MM.1S (cell line): ENCODE measurements around the gene RBBP6.

ENCODE experiments used
- DNase-seq: peaks from one replicate; pipeline ENCODE4 v3.0.0-alpha.2; 2015
- H2AFZ ChIP-seq: fragments of 300-600 bp; sonication (generic); 2 replicates; pipeline ENCODE4 v1.6.0; 2016; ENCODE audit warnings: antibody characterized with exemption, low read length
- H3F3A ChIP-seq: fragments of 300-600 bp; sonication (generic); 2 replicates; pipeline ENCODE4 v1.6.1; 2016; ENCODE audit warnings: mild to moderate bottlenecking, antibody characterized with exemption, low read length, moderate library complexity, mixed read lengths; ENCODE audit not compliant: insufficient read depth
- H3K27ac ChIP-seq: fragments of 300-600 bp; sonication (generic); 2 replicates; pipeline ENCODE4 v1.5.1; 2016; ENCODE audit warnings: mild to moderate bottlenecking, low read length
- H3K27me3 ChIP-seq: fragments of 300-600 bp; sonication (generic); replicated peaks from 2 replicates; pipeline ENCODE4 v1.6.0; 2016; ENCODE audit warnings: low read length; ENCODE audit not compliant: insufficient read depth
- H3K36me3 ChIP-seq: fragments of 300-600 bp; sonication (generic); replicated peaks from 2 replicates; pipeline ENCODE4 v1.6.1; 2016; ENCODE audit warnings: mild to moderate bottlenecking, low read length, mixed read lengths; ENCODE audit not compliant: insufficient read depth
- H3K4me1 ChIP-seq: fragments of 300-600 bp; sonication (generic); 2 replicates; pipeline ENCODE4 v1.6.1; 2016; ENCODE audit warnings: low read length, mixed read lengths
- H3K4me2 ChIP-seq: fragments of 300-600 bp; sonication (generic); 2 replicates; pipeline ENCODE4 v1.6.0; 2016; ENCODE audit warnings: low read depth, low read length
- H3K4me3 ChIP-seq: fragments of 300-600 bp; sonication (generic); 2 replicates; pipeline ENCODE4 v1.5.1; 2016; ENCODE audit warnings: low read length, mixed read lengths
- H3K79me2 ChIP-seq: fragments of 300-600 bp; sonication (generic); 2 replicates; pipeline ENCODE4 v1.6.1; 2016; ENCODE audit warnings: mixed run types, low read length, mixed read lengths
- H3K9ac ChIP-seq: fragments of 300-600 bp; sonication (generic); 2 replicates; pipeline ENCODE4 v1.6.1; 2016; ENCODE audit warnings: low read length, mixed read lengths
- H3K9me2 ChIP-seq: fragments of 300-600 bp; sonication (generic); replicated peaks from 2 replicates; pipeline ENCODE4 v1.6.1; 2016; ENCODE audit warnings: mild to moderate bottlenecking, low read length, mixed read lengths; ENCODE audit not compliant: insufficient read depth
- H3K9me3 ChIP-seq: fragments of 300-600 bp; sonication (generic); replicated peaks from 2 replicates; pipeline ENCODE4 v1.6.1; 2016; ENCODE audit warnings: mild to moderate bottlenecking, low read length, mixed read lengths; ENCODE audit not compliant: insufficient read depth
- H4K20me1 ChIP-seq: fragments of 300-600 bp; sonication (generic); 2 replicates; pipeline ENCODE4 v1.6.1; 2016; ENCODE audit warnings: mild to moderate bottlenecking, low read length, moderate library complexity, mixed read lengths; ENCODE audit not compliant: insufficient read depth
- EZH2 ChIP-seq: fragments of 300-600 bp; sonication (generic); optimal IDR thresholded peaks from 2 replicates; pipeline ENCODE3; 2017; ENCODE audit warnings: low read depth, mild to moderate bottlenecking, antibody characterized with exemption, low read length, mixed read lengths
- EZH2phosphoT487 ChIP-seq: fragments of 300-600 bp; sonication (generic); IDR thresholded peaks from 2 replicates; pipeline ENCODE4 v1.6.1; 2018; ENCODE audit warnings: antibody characterized with exemption, low read length
- TF ChIP-seq, protein P1 (sequence below): fragments of 300-600 bp; sonication (generic); IDR thresholded peaks from 2 replicates; pipeline ENCODE4 v1.5.1; 2016; ENCODE audit warnings: antibody characterized with exemption, low read length, mixed read lengths

The RBBP6 gene

DNA sequence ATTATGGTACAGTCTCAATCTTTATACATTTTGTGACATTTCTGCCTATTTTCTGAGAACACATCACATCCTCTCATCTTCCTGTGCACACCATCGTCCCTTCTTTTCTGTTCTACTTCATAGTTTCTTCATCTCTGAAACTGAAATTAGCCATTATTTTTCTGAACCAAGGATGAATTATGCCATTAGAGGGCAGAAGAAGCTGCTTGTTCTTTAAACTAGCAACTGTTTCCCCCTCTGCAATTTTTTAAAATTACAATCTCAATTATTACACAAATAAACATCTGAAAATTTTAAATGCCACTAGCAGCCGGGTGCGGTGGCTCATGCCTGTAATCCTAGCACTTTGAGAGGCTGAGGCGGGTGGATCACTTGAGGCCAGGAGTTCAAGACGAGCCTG, 41.3 kb downstream of the RBBP6 start:
- Histone ChIP-seq H3K27me3 (no peaks in the 10 kb centered on the region), H3K9me3 (no peaks in the 10 kb centered on the region), H4K20me1 (no peaks in the 10 kb centered on the region), H3K9me2 (no peaks in the 10 kb centered on the region), H3K4me3 (no peak overlapping the region), H3K79me2 (no peaks in the 10 kb centered on the region), H3K9ac (no peak overlapping the region), H3K4me1 (no peaks in the 10 kb centered on the region), H2AFZ (no peak overlapping the region), H3K4me2 (no peak overlapping the region), H3K27ac (no peak overlapping the region), H3K36me3 (no peaks in the 10 kb centered on the region), H3F3A (no peaks in the 10 kb centered on the region)
- no peak for TF ChIP-seq EZH2
- TF ChIP-seq, protein P1, sequence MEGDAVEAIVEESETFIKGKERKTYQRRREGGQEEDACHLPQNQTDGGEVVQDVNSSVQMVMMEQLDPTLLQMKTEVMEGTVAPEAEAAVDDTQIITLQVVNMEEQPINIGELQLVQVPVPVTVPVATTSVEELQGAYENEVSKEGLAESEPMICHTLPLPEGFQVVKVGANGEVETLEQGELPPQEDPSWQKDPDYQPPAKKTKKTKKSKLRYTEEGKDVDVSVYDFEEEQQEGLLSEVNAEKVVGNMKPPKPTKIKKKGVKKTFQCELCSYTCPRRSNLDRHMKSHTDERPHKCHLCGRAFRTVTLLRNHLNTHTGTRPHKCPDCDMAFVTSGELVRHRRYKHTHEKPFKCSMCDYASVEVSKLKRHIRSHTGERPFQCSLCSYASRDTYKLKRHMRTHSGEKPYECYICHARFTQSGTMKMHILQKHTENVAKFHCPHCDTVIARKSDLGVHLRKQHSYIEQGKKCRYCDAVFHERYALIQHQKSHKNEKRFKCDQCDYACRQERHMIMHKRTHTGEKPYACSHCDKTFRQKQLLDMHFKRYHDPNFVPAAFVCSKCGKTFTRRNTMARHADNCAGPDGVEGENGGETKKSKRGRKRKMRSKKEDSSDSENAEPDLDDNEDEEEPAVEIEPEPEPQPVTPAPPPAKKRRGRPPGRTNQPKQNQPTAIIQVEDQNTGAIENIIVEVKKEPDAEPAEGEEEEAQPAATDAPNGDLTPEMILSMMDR: no peak
- no peak for TF ChIP-seq EZH2phosphoT487
- no peak for DNase-seq

DNA sequence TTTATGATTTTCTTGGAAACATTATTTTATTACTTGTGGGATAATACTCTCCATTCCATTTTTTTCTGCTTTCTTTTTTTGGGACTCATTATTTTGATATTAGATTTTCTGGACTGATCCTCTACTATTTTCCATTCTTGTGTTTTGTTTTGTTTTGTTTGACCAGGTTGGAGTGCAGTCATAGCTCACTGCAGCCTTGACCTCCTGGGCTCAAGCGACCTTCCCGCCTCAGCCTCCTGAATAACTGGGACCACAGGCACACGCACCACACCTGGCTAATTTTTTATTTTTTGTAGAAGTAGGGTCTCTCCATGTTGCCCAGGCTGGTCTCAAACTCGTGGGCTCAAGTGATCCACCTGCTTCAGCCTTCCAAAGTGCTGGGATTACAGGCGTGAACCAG, 44.1 kb downstream of the RBBP6 start:
- H3K9ac ChIP-seq: no peak overlapping the region
- no peak overlapping the region for H3K4me3 ChIP-seq
- H3K79me2 ChIP-seq: no peaks in the 10 kb centered on the region
- H3K9me2 ChIP-seq: no peaks in the 10 kb centered on the region
- no peaks in the 10 kb centered on the region for H4K20me1 ChIP-seq
- no peaks in the 10 kb centered on the region for H3F3A ChIP-seq
- H3K4me2 ChIP-seq: no peak overlapping the region
- H3K36me3 ChIP-seq: no peaks in the 10 kb centered on the region
- no peaks in the 10 kb centered on the region for H3K4me1 ChIP-seq
- no peak overlapping the region for H3K27ac ChIP-seq
- TF ChIP-seq, protein P1: no peak
- TF ChIP-seq EZH2phosphoT487 (no peak), EZH2 (no peak)
- DNase-seq: no peak
- no peaks in the 10 kb centered on the region for H3K27me3 ChIP-seq
- no peaks in the 10 kb centered on the region for H3K9me3 ChIP-seq
- no peak overlapping the region for H2AFZ ChIP-seq

DNA sequence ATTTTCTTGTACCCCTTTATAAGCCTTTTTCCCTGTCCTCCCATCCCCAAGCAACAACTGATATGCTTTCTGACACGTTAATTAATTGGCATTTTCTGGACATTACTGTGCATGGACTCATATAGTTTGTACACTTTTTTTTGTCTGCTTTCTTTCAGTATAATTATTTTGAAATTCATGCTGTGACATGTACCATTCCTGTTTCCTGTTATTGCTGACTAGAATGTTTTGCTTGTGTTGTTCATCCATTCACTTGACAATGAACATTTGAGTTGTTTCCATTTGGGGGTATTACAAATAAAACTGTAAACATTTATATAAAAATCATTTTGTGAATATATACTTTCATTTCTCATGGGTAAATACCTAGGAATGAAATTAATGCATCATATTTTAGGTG, 50.6 kb downstream of the RBBP6 start:
- H4K20me1 ChIP-seq: no peaks in the 10 kb centered on the region
- no peaks in the 10 kb centered on the region for H3K79me2 ChIP-seq
- no peak overlapping the region for H3K27ac ChIP-seq
- no peak overlapping the region for H3K4me2 ChIP-seq
- no peaks in the 10 kb centered on the region for H3K4me1 ChIP-seq
- DNase-seq: no peak
- no peaks in the 10 kb centered on the region for H3K9me3 ChIP-seq
- H3K9me2 ChIP-seq: no peaks in the 10 kb centered on the region
- H3K4me3 ChIP-seq: no peak overlapping the region
- no peak overlapping the region for H2AFZ ChIP-seq
- H3K36me3 ChIP-seq: no peaks in the 10 kb centered on the region
- H3F3A ChIP-seq: no peaks in the 10 kb centered on the region
- TF ChIP-seq EZH2phosphoT487 (no peak), EZH2 (no peak)
- TF ChIP-seq, protein P1: no peak
- no peaks in the 10 kb centered on the region for H3K27me3 ChIP-seq
- H3K9ac ChIP-seq: no peak overlapping the region
